Prostate gland (tissue), 2 donors: ENCODE measurements around the gene SMPD3.

Source experiments
- CTCF ChIP-seq, 4 experiments: fragments of 200-600 bp in 2 of 4; fragments of 450-650 bp in 2 of 4; sonication (generic) in 2 of 4; IDR thresholded peaks; 1 replicate in 3 of 4; 2 replicates in 1 of 4; pipeline ENCODE4 v1.5.1; 2016 to 2019; ENCODE audit warnings: antibody characterized with exemption in 4 of 4, mild to moderate bottlenecking in 2 of 4, moderate library complexity in 2 of 4
- POLR2A ChIP-seq: fragments of 450-650 bp; IDR thresholded peaks from one replicate; pipeline ENCODE4 v1.6.1; 2016; ENCODE audit warnings: antibody characterized with exemption, mild to moderate bottlenecking
- POLR2AphosphoS5 ChIP-seq: sonication (generic); formaldehyde crosslinking; IDR thresholded peaks from one replicate; pipeline ENCODE4 v1.6.1; 2017; ENCODE audit warnings: antibody characterized with exemption

- TF ChIP-seq CTCF (IDR thresholded peaks at IDR 0.05), result no peak
- TF ChIP-seq POLR2AphosphoS5, result peak; percentile 78
- no peak for TF ChIP-seq POLR2A
Measured at GRCh38 chr16:68406458-68407152, 41.7 kb downstream of the SMPD3 start.
